HL-60 (cell line): ENCODE data around the gene GRID2.

Experiments used
- DNase-seq, 2 experiments: peaks; one replicate each; pipeline ENCODE4 v3.0.0-alpha.2; 2010 to 2020; ENCODE audit warnings: low read depth in 1 of 2, low spot score in 1 of 2
- H3K27ac ChIP-seq: fragments of 250-450 bp; sonication (Bioruptor Pico); replicated peaks from 2 replicates; pipeline ENCODE4 v1.5.1; 2020; ENCODE audit warnings: mild to moderate bottlenecking, moderate library complexity
- H3K27me3 ChIP-seq: fragments of 250-450 bp; sonication (Bioruptor Pico); 2 replicates; pipeline ENCODE4 v1.5.1; 2021; ENCODE audit warnings: mild to moderate bottlenecking, moderate library complexity; ENCODE audit not compliant: insufficient read depth, poor library complexity, severe bottlenecking
- H3K4me3 ChIP-seq: replicated peaks from 2 replicates; pipeline ENCODE4 v1.5.1; 2011; ENCODE audit warnings: mild to moderate bottlenecking, control low read depth, low read length; ENCODE audit not compliant: insufficient read depth
- GABPA ChIP-seq: IDR thresholded peaks from 2 replicates; pipeline ENCODE4 v1.6.1; 2012; ENCODE audit warnings: low read depth
- POLR2AphosphoS5 ChIP-seq: IDR thresholded peaks from 2 replicates; pipeline ENCODE4 v1.6.1; 2012; ENCODE audit warnings: low read depth
- SPI1 ChIP-seq: IDR thresholded peaks from 2 replicates; pipeline ENCODE4 v1.6.1; 2012; ENCODE audit warnings: low read depth, mild to moderate bottlenecking, borderline replicate concordance
- TF ChIP-seq, protein P1 (sequence below): IDR thresholded peaks from 2 replicates; pipeline ENCODE4 v1.6.1; 2012; ENCODE audit warnings: low read depth; ENCODE audit not compliant: insufficient replicate concordance
- TF ChIP-seq, protein P2 (sequence below): IDR thresholded peaks from one replicate; pipeline ENCODE4 v1.5.1; 2011; ENCODE audit warnings: low read length, control low read depth, inconsistent platforms; ENCODE audit not compliant: insufficient read depth

GRID2 gene

DNA sequence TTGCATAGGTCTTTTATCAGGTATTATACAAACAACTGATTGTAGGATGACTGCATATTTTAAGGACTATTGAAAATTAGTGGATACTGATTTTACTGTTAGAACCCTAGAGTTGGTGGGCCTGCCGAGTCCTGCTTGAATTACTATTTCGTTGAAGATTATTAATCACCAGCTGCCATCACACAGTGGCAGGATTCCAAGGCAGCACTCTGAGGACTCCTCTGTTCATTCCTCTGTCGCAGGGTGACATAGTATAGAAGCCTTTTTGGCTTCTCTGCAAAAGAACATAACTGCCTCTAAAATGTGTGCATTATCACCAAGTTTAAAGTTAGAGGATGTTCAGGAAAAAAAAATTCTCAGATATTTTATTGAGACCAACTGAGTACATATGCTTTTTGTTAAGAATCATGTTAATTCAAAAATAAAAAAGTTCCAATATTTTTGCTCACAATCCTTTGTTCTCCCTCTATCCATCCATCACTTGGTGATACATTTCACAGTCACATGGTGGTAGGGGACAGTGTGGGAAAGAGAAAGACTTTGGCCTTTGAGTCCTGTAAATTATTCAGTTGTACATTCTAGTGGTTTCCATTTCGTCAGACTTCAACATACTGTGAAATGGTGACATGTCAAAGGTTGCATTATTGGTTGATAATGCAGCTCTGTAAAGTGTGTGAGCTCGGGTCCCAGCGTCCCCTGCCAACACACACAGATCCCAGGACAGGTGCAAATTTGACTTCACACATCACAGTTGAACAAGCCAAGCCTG lies 332.5 kb downstream of the GRID2 start:
- H3K4me3 ChIP-seq = no peak overlapping the region
- TF ChIP-seq, protein P1, sequence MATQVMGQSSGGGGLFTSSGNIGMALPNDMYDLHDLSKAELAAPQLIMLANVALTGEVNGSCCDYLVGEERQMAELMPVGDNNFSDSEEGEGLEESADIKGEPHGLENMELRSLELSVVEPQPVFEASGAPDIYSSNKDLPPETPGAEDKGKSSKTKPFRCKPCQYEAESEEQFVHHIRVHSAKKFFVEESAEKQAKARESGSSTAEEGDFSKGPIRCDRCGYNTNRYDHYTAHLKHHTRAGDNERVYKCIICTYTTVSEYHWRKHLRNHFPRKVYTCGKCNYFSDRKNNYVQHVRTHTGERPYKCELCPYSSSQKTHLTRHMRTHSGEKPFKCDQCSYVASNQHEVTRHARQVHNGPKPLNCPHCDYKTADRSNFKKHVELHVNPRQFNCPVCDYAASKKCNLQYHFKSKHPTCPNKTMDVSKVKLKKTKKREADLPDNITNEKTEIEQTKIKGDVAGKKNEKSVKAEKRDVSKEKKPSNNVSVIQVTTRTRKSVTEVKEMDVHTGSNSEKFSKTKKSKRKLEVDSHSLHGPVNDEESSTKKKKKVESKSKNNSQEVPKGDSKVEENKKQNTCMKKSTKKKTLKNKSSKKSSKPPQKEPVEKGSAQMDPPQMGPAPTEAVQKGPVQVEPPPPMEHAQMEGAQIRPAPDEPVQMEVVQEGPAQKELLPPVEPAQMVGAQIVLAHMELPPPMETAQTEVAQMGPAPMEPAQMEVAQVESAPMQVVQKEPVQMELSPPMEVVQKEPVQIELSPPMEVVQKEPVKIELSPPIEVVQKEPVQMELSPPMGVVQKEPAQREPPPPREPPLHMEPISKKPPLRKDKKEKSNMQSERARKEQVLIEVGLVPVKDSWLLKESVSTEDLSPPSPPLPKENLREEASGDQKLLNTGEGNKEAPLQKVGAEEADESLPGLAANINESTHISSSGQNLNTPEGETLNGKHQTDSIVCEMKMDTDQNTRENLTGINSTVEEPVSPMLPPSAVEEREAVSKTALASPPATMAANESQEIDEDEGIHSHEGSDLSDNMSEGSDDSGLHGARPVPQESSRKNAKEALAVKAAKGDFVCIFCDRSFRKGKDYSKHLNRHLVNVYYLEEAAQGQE = no peak
- no peak for TF ChIP-seq GABPA
- H3K27me3 ChIP-seq = no peaks in the 10 kb centered on the region
- DNase-seq = no peak
- H3K27ac ChIP-seq = no peak overlapping the region

GRCh38 chr4:92641409-92641808 lies 337.6 kb downstream of the GRID2 start:
- TF ChIP-seq GABPA = no peak
- TF ChIP-seq POLR2AphosphoS5 = no peak
- TF ChIP-seq SPI1 = no peak
- TF ChIP-seq, protein P1 = no peak
- TF ChIP-seq, protein P2, sequence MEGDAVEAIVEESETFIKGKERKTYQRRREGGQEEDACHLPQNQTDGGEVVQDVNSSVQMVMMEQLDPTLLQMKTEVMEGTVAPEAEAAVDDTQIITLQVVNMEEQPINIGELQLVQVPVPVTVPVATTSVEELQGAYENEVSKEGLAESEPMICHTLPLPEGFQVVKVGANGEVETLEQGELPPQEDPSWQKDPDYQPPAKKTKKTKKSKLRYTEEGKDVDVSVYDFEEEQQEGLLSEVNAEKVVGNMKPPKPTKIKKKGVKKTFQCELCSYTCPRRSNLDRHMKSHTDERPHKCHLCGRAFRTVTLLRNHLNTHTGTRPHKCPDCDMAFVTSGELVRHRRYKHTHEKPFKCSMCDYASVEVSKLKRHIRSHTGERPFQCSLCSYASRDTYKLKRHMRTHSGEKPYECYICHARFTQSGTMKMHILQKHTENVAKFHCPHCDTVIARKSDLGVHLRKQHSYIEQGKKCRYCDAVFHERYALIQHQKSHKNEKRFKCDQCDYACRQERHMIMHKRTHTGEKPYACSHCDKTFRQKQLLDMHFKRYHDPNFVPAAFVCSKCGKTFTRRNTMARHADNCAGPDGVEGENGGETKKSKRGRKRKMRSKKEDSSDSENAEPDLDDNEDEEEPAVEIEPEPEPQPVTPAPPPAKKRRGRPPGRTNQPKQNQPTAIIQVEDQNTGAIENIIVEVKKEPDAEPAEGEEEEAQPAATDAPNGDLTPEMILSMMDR = no peak
- no peak for DNase-seq
- Histone ChIP-seq H3K27ac (no peak overlapping the region), H3K27me3 (no peaks in the 10 kb centered on the region), H3K4me3 (no peak overlapping the region)

- no peaks in the 10 kb centered on the region for H3K27me3 ChIP-seq
- H3K27ac ChIP-seq = no peak overlapping the region
- TF ChIP-seq, protein P1 = no peak
- TF ChIP-seq, protein P2 = no peak
- TF ChIP-seq POLR2AphosphoS5 (no peak), SPI1 (no peak), GABPA (no peak)
- no peak for DNase-seq
- no peak overlapping the region for H3K4me3 ChIP-seq
These were observed 343.1 kb downstream of the GRID2 start for GRCh38 chr4:92646826-92647225.
